Midbrain (tissue), 1 donor: ENCODE measurements around the gene CTDSPL.
A peak's percentile ranks its signal among the peaks of the same experiment; 100 is the strongest.

Source experiments
- DNase-seq: peaks from one replicate; lab custom pipeline; 2025; lab: John Stamatoyannopoulos, UW

Gene CTDSPL

GRCh38 chr3:37891227-37891626 lies 29.5 kb downstream of the CTDSPL start:
- DNase-seq: no peak

- DNase-seq: no peak
These were observed 31.4 kb downstream of the CTDSPL start for GRCh38 chr3:37892927-37893600.

- no peak for DNase-seq
These were observed 35.1 kb downstream of the CTDSPL start for GRCh38 chr3:37896827-37897226.

GRCh38 chr3:37897763-37898162 lies 36.1 kb downstream of the CTDSPL start:
- no peak for DNase-seq

GRCh38 chr3:37898424-37898823 lies 36.7 kb downstream of the CTDSPL start:
- no peak for DNase-seq

GRCh38 chr3:37899101-37899707 lies 37.5 kb downstream of the CTDSPL start:
- no peak for DNase-seq

- DNase-seq: no peak
These were observed 38.1 kb downstream of the CTDSPL start for GRCh38 chr3:37899711-37900306.

- no peak for DNase-seq
These were observed 40.0 kb downstream of the CTDSPL start for GRCh38 chr3:37901721-37902120.

- no peak for DNase-seq
These were observed 41.0 kb downstream of the CTDSPL start for GRCh38 chr3:37902674-37903073.

GRCh38 chr3:37903320-37903719 lies 41.6 kb downstream of the CTDSPL start:
- DNase-seq: no peak

- DNase-seq: no peak
These were observed 42.1 kb downstream of the CTDSPL start for GRCh38 chr3:37903734-37904133.

GRCh38 chr3:37904601-37905000 lies 42.9 kb downstream of the CTDSPL start:
- DNase-seq: no peak

- DNase-seq: no peak
These were observed 43.7 kb downstream of the CTDSPL start for GRCh38 chr3:37905346-37905745.

GRCh38 chr3:37905987-37906674 lies 44.5 kb downstream of the CTDSPL start:
- DNase-seq: no peak

GRCh38 chr3:37906734-37907282 lies 45.1 kb downstream of the CTDSPL start:
- DNase-seq: no peak

GRCh38 chr3:37907371-37907770 lies 45.7 kb downstream of the CTDSPL start:
- no peak for DNase-seq

- DNase-seq: peak; percentile 52
These were observed 46.2 kb downstream of the CTDSPL start for GRCh38 chr3:37907906-37908305.

- DNase-seq: no peak
These were observed 47.6 kb downstream of the CTDSPL start for GRCh38 chr3:37909067-37909911.

GRCh38 chr3:37910671-37911400 lies 49.2 kb downstream of the CTDSPL start:
- DNase-seq: no peak

- no peak for DNase-seq
These were observed 50.5 kb downstream of the CTDSPL start for GRCh38 chr3:37912052-37912733.
